RKO (cell line): ENCODE results near the gene ANKRD13A.
"Not testable (repeated sequence)": the region's sequence is repeated elsewhere in the genome, so short reads cannot be mapped to it uniquely, and the experiment has no call there.

Source experiments
- DNase-seq: peaks from one replicate; pipeline ENCODE4 v3.0.0-alpha.2; 2016; ENCODE audit warnings: low spot score

Gene ANKRD13A

DNA sequence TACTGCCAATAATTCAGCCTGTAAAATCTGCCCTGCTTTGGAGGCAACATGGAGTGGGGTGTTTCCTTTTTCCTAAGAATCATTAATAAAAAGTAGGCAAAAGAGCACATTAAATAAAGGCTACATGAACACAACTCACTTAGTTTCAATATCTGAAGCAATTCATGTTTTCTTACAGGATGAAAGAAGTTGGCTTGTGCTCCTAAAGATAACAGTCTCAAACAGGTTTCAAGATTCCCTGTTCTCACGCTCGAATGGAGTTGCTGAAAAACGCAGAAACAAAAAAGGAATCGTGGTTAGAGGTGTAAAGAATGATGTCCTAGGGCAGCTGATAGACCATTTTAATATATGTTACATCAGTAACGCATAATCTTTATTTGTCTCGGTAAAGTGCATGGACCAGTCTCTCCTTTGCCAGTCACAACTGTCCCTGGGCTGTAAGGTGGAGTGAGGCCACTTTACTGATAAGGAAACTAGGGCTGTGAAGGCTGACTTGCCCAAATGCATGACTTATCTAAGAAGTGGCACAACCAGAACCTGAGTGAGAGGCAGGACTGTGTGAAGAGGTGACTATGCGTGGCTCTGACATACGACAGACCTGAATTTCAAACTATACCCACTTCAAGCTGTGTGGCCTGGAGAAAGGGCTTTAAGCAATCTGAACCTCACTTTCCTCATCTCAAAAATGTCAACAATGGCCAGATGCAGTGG, 15.6 kb upstream of the ANKRD13A start:
- DNase-seq = no peak

DNA sequence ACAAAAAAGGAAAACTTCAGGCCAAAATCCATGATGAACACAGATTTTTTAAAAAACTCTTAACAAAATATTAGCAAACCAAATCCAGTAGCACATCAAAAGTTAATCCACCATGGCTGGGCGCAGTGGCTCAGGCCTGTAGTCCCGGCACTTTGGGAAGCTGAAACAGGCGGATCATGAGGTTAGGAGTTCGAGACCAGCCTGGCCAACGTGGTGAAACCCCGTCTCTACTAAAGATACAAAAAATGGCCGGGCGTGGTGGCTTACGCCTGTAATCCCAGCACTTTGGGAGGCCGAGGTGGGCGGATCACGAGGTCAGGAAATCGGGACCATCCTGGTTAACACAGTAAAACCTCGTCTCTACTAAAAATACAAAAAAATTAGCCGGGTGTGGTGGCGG, 13.0 kb upstream of the ANKRD13A start:
- not testable (repeated sequence) for DNase-seq

GRCh38 chr12:109987615-109988014, 11.6 kb upstream of the ANKRD13A start:
- no peak for DNase-seq

DNA sequence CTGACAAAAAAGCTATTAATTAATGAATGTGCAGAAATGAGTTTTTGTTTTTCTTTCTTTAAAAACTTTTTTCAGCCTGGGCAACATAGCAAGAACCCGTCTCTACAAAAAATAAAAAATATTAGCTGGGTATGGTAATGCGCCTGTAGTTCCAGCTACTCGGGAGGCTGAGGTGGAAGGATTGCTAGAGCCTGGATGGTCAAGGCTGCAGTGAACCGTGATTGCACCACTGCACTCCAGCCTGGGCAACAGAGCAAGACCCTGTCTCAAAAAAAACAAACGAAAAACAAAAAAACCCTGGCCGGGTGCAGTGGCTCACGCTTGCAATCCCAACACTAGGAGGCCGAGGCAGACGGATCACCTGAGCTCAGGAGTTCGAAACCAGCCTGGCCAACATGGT, 11.0 kb upstream of the ANKRD13A start:
- DNase-seq = no peak

GRCh38 chr12:109988903-109989302, 10.3 kb upstream of the ANKRD13A start:
- no peak for DNase-seq

DNA sequence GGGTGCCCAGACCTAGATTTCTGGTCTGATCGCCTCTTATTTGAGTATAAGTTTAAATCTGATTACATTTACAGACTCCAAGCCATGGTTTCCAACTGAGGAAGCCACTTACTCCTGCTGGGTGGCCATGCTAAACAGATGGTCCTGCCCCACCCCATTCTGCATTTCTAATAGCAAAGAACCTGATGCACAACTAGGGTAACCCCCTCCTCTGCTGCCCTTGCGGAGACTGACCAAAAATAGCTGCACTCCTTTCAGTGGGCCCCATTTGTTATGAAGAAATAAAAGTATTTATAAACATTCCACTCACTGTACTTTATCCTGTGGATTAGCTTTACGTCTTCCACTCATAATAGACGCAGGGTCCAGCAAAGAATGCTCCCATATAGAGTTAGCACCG, 9.8 kb upstream of the ANKRD13A start:
- DNase-seq = no peak

DNA sequence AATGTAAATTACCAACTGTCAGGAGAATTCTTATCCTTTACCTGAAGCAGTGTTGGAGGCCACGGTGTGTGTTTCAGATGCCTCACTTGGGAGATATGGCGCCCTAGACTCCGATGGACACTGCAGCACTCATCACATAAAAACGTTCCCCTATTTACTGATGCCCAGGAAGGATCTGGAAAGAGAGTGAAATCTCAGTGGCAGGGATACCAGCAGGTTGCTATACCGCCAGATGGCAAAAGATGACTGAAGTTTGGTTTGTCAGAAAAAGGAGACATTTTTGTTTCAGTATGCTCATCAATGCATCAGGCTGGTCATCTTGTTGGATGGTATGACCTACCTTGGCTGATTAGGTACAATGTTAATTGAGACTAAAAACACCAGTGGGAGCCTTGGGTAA, 7.6 kb upstream of the ANKRD13A start:
- no peak for DNase-seq

DNA sequence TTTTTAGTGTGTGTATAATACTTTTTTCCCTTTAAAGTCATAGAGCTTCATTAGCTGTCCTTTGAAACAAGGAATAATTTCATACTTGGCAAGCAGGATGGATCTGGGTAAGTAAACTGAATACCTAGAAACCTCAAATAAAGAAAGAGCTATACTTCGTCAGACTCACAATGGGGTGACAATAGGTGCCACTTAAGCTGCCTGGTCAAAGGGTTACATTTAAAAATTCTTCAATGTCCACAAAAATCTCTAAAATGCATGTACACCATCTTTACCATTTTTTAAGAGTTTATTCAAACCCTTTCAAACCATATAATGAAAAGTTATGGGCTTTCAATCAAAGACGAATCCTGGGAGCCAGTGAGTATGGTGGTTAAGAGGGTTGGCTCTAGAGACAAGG, 6.1 kb upstream of the ANKRD13A start:
- no peak for DNase-seq

DNA sequence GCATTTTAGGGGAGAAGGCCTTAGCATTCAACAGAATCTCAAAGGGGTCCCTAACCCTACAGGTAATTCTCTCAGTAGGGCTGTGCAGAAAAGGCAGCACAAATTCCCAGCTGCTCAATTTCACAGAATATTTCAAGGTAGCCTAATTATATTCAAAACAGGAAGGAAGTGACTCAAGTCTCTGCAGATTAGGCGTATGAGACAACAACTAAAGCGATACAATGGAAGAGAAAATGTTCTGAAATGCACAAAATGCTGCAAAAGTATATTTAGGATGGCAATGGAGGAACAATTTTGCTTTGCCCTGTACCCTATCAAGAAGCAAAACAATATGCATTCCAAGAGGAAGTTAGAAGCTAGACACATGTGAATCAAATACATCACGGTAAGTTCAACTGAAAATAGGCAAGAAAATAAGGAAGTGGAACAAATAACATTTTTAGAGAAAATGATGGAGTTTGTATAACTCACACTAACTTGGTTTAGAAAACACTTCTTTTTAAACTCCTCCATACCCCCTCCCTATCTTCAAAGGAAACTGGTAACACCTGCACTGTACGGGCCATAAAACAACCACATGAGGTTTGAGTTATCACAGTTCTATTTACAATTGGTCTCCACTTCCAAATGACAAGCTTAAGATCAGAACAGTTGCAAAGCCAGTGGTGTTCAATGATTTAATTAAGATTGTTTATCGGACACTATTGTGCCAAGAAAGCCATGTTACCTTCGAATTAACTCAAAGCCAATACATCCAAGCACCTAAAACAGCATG, 4.6 kb upstream of the ANKRD13A start:
- peak; percentile 70 for DNase-seq

DNA sequence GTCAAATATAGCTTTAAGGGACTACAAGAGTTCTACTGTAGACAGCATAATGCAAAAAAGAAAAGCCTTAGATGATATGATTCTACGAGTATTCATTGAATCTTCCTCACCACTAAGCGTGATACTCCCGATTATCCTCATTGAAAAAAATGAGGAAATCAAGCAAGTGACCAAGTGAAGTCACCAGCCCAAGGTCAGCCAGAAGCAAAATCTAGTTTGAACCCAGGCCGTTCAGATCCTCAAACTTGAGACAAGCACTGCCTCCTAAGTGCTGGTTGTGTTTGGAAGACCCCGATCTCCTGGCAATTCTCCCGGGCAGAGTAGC, 3.9 kb upstream of the ANKRD13A start:
- DNase-seq = no peak

DNA sequence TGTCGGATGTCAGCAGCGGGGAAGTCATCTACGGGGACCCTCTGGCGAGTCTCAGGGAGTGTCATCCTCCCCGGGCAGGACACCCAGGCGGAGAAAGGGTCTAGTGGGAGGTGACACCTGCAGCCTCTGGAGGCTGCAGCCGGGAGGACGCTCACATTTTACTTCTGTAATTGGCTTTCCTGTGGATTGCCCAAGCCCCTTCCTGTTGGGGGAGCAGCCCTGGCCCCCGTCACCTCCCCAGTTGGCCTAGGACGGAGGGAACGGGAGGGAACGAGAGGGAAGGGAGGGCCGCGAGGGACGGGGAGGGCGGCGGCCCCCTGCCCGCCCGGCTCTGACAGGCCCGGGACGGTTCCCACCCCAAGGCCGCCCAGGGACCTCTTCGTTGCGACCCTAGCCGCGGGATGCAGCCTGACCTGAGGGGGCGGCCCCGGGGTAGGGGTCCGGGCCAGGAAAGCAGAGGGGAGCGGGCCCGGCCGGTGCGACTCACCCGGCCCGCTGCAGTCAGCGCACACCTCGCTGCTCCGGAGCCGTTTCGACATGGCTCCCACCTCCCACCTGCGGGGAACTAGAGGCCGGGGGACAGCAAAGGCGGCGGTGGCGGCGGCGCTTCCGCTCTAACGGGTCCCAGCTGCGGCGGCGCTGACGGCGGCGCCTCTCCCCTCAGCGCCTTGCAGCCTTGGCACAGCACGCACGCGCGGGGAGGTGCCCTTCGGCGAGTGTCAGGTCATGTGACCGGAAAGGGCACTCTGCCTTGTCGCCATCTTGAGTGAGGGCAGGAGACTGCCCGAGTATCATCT, 3.3 kb upstream of the ANKRD13A start, which contains the start of gene GIT2:
GIT2 (minus strand) TSS at position 683 of the 797 bp plus-strand sequence; CDS start at position 539, 144 bp downstream.
- peak; percentile 95 for DNase-seq

GRCh38 chr12:109996483-109996853, 2.8 kb upstream of the ANKRD13A start:
- DNase-seq = no peak

DNA sequence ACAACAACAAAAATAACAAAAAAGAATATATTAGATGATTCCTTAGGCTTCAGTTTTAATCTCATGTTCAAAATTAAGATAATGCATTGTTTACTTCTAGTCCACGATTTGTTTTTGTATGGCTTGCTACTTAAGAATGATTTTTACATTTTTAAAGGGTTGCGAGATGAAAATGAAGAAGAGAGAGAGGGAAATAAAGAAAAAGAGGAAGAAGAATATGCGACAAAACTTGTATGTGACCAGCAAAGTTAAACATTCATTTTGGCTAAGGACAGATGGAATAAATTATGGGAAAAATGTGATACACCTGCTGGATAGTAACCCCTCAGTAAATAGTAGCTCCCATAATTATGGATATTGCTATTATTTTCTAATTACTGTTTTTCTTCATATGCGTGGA, 1.8 kb upstream of the ANKRD13A start:
- no peak for DNase-seq

GRCh38 chr12:109998241-109998903, 858 bp upstream of the ANKRD13A start:
- DNase-seq = peak; percentile 11

DNA sequence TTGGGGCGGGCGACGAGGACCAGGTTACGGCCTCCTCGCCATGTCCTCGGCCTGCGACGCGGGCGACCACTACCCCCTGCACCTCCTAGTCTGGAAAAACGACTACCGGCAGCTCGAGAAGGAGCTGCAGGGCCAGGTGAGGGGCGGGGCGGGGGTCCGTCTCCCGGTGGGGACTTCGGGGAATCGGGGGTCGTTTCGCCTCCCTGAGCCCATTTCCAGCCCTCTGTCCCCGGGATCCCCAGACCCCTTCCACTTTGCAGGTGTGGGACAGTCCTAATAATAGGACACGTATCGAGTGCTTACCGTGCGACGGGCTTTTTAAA, 380 bp downstream of the ANKRD13A start:
- no peak for DNase-seq

GRCh38 chr12:109999983-110000505, 814 bp downstream of the ANKRD13A start:
- DNase-seq = peak; percentile 62

GRCh38 chr12:110001596-110001995, 2.4 kb downstream of the ANKRD13A start:
- peak; percentile 98 for DNase-seq

- no peak for DNase-seq
These were observed 3.7 kb downstream of the ANKRD13A start for GRCh38 chr12:110002676-110003515.

- no peak for DNase-seq
These were observed 5.4 kb downstream of the ANKRD13A start for GRCh38 chr12:110004598-110004997.

GRCh38 chr12:110005319-110005973, 6.2 kb downstream of the ANKRD13A start:
- DNase-seq = no peak

GRCh38 chr12:110006115-110006514, 6.9 kb downstream of the ANKRD13A start:
- no peak for DNase-seq
